Measurements from ENCODE around the gene ARHGEF17. TPM values are rescaled to one million over a fixed set of nuclear protein-coding genes. Genes with fewer than 3 reads are reported as not detected.
"Not testable (repeated sequence)": the region's sequence is repeated elsewhere in the genome, so short reads cannot be mapped to it uniquely, and the experiment has no call there.

Gene ARHGEF17
- total RNA-seq, 2 donors from 2014 or later: 31.0 to 39.0 TPM

DNA sequence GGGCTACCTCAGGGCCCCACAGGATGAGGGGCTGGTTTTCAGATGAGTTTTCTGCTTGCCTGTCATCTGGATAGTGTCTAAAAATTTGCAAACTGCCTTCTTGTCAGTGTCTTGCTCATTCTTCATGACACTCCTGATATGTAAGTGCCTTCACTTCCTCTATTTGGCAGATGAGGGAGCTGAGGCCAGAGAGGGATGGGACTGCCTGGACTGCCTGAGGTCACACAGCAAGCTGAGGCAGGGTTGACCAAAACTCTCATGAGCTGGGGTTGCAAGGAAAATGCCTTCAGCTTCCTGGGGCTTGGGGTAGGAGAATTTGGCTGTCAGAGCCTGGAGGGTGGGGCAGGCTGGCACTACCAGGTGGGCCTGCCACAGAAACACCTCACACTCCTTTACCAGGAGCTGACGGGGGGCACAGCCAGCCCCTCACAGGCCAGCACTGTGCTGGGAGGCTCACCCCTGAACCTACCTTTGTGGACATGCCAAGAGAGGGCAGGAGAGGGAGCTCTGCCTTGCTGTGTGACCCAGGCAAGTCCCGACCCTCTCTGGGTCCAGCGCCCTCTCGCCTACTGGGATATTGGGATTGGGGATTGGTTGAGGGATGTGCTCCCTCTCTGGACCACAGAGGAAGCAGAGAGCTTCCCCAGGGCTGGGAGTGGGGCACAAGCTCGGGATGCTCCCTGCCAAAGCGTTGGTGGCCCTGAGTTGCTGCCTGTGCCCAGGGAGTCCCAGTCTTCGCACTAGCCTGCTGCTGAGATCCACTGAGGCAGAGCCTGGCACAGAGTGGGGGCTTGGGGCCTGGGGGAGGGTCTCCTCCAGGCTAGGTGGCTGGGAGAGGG, 37.8 kb upstream of the ARHGEF17 start:
- Mint-ChIP-seq H3K27me3 (ENCODE audit: insufficient read depth) (peaks cover 22% of the 10 kb centered on the region), H3K9me3 (no peaks in the 10 kb centered on the region), H3K4me1 (peaks cover 26% of the 10 kb centered on the region), H3K27ac (no peak overlapping the region), H3K36me3 (ENCODE audit: low read depth) (no peaks in the 10 kb centered on the region), H3K4me3 (no peak overlapping the region)
- peaks cover 3% of the 10 kb centered on the region for H3K27me3 ChIP-seq (ENCODE audit: control insufficient read depth, insufficient read depth, low read length, poor library complexity, severe bottlenecking)
- H3K4me1 ChIP-seq (ENCODE audit: control insufficient read depth, insufficient read depth, low read length): peaks cover 10% of the 10 kb centered on the region
- 97 to 100% methylated on average over 1 to 7 of the region's 7 CpGs for WGBS, 2 experiments (ENCODE audit: insufficient coverage in 1 of 2, insufficient read length in 1 of 2)
- H3K4me3 ChIP-seq (ENCODE audit: low read length): no peak overlapping the region
- H3K9ac ChIP-seq (ENCODE audit: extremely low read depth, low read length, poor library complexity, severe bottlenecking): no peak overlapping the region
- no peak overlapping the region for H3K27ac ChIP-seq (ENCODE audit: low read depth, low read length)
- DNase-seq: peak; percentile 69
- TF ChIP-seq, protein P1, sequence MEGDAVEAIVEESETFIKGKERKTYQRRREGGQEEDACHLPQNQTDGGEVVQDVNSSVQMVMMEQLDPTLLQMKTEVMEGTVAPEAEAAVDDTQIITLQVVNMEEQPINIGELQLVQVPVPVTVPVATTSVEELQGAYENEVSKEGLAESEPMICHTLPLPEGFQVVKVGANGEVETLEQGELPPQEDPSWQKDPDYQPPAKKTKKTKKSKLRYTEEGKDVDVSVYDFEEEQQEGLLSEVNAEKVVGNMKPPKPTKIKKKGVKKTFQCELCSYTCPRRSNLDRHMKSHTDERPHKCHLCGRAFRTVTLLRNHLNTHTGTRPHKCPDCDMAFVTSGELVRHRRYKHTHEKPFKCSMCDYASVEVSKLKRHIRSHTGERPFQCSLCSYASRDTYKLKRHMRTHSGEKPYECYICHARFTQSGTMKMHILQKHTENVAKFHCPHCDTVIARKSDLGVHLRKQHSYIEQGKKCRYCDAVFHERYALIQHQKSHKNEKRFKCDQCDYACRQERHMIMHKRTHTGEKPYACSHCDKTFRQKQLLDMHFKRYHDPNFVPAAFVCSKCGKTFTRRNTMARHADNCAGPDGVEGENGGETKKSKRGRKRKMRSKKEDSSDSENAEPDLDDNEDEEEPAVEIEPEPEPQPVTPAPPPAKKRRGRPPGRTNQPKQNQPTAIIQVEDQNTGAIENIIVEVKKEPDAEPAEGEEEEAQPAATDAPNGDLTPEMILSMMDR (conservative IDR thresholded peaks at IDR 0.05): no peak
- no peaks in the 10 kb centered on the region for H3K36me3 ChIP-seq (ENCODE audit: control insufficient read depth, insufficient read depth, low read length)
- no peaks in the 10 kb centered on the region for H3K9me3 ChIP-seq (ENCODE audit: control insufficient read depth, low read length)

DNA sequence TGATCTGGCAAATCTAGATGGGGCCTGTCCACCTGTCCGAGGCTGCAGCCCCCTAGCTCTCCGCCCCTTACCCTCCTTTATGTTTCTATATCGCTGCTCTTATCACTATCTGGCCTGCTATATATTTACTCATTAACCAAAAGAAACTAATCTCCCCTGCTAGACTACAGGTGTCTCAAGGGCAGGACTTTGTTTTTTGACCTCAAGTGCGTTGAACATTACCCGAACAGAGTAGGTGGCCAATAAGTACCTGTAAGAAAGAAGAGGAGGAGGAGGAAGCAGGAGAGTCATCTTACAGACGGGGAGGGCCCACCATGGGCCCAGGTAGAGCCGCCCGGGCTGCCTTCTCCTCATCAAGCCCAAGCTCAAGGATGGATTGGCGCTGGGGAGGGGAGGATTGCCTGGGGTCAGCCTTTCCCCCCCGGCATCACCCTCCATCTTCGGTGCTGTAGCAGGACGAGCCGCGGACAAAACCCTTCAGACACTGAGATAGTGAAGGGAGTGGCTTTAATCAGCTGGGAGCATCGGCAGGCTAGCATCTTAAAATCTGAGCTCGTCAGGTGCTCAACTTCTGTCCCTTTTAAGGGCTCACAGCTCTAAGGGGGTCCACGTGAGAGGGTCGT, 37.1 kb upstream of the ARHGEF17 start:
- peaks cover 26% of the 10 kb centered on the region for H3K4me1 Mint-ChIP-seq
- Histone ChIP-seq H3K27ac (ENCODE audit: low read depth, low read length) (no peak overlapping the region), H3K9ac (ENCODE audit: extremely low read depth, low read length, poor library complexity, severe bottlenecking) (no peak overlapping the region), H3K36me3 (ENCODE audit: control insufficient read depth, insufficient read depth, low read length) (no peaks in the 10 kb centered on the region), H3K4me3 (ENCODE audit: low read length) (no peak overlapping the region), H3K9me3 (ENCODE audit: control insufficient read depth, low read length) (no peaks in the 10 kb centered on the region), H3K27me3 (ENCODE audit: control insufficient read depth, insufficient read depth, low read length, poor library complexity, severe bottlenecking) (no peaks in the 10 kb centered on the region), H3K4me1 (ENCODE audit: control insufficient read depth, insufficient read depth, low read length) (peaks cover 13% of the 10 kb centered on the region)
- H3K27ac Mint-ChIP-seq: no peak overlapping the region
- H3K27me3 Mint-ChIP-seq (ENCODE audit: insufficient read depth): peaks cover 14% of the 10 kb centered on the region
- DNase-seq: peak; percentile 56
- no peak overlapping the region for H3K4me3 Mint-ChIP-seq
- TF ChIP-seq, protein P1 (conservative IDR thresholded peaks at IDR 0.05): no peak
- 90% methylated on average over 13 to 18 of the region's 18 CpGs for WGBS, 2 experiments (ENCODE audit: insufficient coverage in 1 of 2, insufficient read length in 1 of 2)
- H3K36me3 Mint-ChIP-seq (ENCODE audit: low read depth): no peaks in the 10 kb centered on the region
- H3K9me3 Mint-ChIP-seq: no peaks in the 10 kb centered on the region

GRCh38 chr11:73271478-73271865, 36.6 kb upstream of the ARHGEF17 start:
- H3K4me3 ChIP-seq (ENCODE audit: low read length); H3K9me3 Mint-ChIP-seq; H3K9ac ChIP-seq (ENCODE audit: extremely low read depth, low read length, poor library complexity, severe bottlenecking); H3K9me3 ChIP-seq (ENCODE audit: control insufficient read depth, low read length); H3K27ac ChIP-seq (ENCODE audit: low read depth, low read length); H3K4me3 Mint-ChIP-seq; DNase-seq; H3K36me3 Mint-ChIP-seq (ENCODE audit: low read depth); H3K27me3 Mint-ChIP-seq (ENCODE audit: insufficient read depth); H3K36me3 ChIP-seq (ENCODE audit: control insufficient read depth, insufficient read depth, low read length); H3K27me3 ChIP-seq (ENCODE audit: control insufficient read depth, insufficient read depth, low read length, poor library complexity, severe bottlenecking): not testable (repeated sequence)
- H3K4me1 Mint-ChIP-seq: peaks cover 26% of the 10 kb centered on the region
- peak overlapping the region; percentile 81 for H3K27ac Mint-ChIP-seq
- WGBS, 2 experiments (ENCODE audit: insufficient coverage in 1 of 2, insufficient read length in 1 of 2): 90 to 95% methylated on average over 7 to 10 of the region's 10 CpGs
- H3K4me1 ChIP-seq (ENCODE audit: control insufficient read depth, insufficient read depth, low read length): peaks cover 13% of the 10 kb centered on the region
